Measurements from ENCODE around the gene SLC25A19. TPM values are rescaled to one million over a fixed set of nuclear protein-coding genes. Genes with fewer than 3 reads are reported as not detected.

The SLC25A19 gene
- total and polyA plus RNA-seq, 2 of the 8 experiments (the other 6 are each of a cell fraction or from before 2014, with no cell fraction given) = 28.6 to 32.6 TPM

DNA sequence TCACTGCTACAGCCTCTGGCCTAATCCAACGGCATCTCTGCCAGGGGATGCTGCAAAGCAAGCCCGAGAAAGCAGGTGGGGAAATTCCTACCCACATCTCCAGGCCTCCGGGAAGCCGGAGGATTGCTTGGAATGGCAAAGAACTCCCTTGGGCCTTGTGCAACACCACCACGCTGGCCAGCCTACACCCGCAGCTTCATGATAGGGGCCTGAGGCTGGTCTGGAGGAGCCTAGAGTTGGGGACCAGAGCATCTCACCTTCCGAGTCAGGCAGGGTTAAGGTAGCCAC, 48.1 kb downstream of the SLC25A19 start:
- peaks cover 27 to 72% (median 60%) of the 10 kb centered on the region in 4 experiments for H3K36me3 ChIP-seq (ENCODE audit: control insufficient read depth in 2 of 4, insufficient read depth in 4 of 4, low read length in 3 of 4)
- H4K20me1 ChIP-seq (replicated peaks in 1 of 2; ENCODE audit: control insufficient read depth in 1 of 2, insufficient read depth in 2 of 2, low read length in 2 of 2) = peaks cover 14 to 29% of the 10 kb centered on the region in 2 experiments
- H2BK20ac ChIP-seq (ENCODE audit: low read length) = no peak overlapping the region
- no peak overlapping the region for H3K4me3 ChIP-seq (ENCODE audit: extremely low read depth in 1 of 4, insufficient read depth in 2 of 4, low read depth in 3 of 4, low read length in 4 of 4)
- no peaks in the 10 kb centered on the region for H3K79me2 ChIP-seq (ENCODE audit: control insufficient read depth in 1 of 2, insufficient read depth in 2 of 2, low read length in 2 of 2)
- H2BK5ac ChIP-seq (ENCODE audit: low read depth, low read length) = no peak overlapping the region
- no peak overlapping the region for H2BK12ac ChIP-seq (ENCODE audit: low read depth, low read length)
- H3K23me2 ChIP-seq (ENCODE audit: low read depth, low read length) = no peaks in the 10 kb centered on the region
- CTCF ChIA-PET (ENCODE audit: partially characterized antibody) = interaction anchor here (0.6 to 16.5 kb wide), 45 partner anchors 8 to 391 kb away, joined by 3 to 369 read pairs (median 5); partner anchors contain the start of genes GGA3, GRB2, MIF4GD and MRPS7
- DNase-seq (ENCODE audit: low read depth in 1 of 2, low spot score in 2 of 2) (no peak), FAIRE-seq (no peak)
- H3K27me3 ChIP-seq (replicated peaks in 1 of 4; ENCODE audit: control insufficient read depth in 3 of 4, extremely low read depth in 1 of 4, insufficient read depth in 3 of 4, low read length in 3 of 4) = no peaks in the 10 kb centered on the region
- H4K8ac ChIP-seq (ENCODE audit: extremely low read depth, insufficient read depth, low read length) = peak overlapping the region; percentile 45; the same call in 1 of the 2 replicates
- no peak overlapping the region for H3K9ac ChIP-seq (replicated peaks in 1 of 4; ENCODE audit: extremely low read depth in 1 of 4, low read depth in 3 of 4, low read length in 3 of 4)
- no peak for TF ChIP-seq NANOG (IDR thresholded peaks at IDR 0.05; ENCODE audit: insufficient read depth, low read depth, low read length, poor library complexity, severe bottlenecking)
- no peak for TF ChIP-seq SP2 (IDR thresholded peaks at IDR 0.05; ENCODE audit: low read length)
- H2AFZ ChIP-seq (ENCODE audit: low read length) = no peak overlapping the region
- no peak overlapping the region for H3K56ac ChIP-seq (replicated peaks; ENCODE audit: insufficient read length, low read depth, low read length)
- no peak overlapping the region for H3K4me2 ChIP-seq (ENCODE audit: insufficient read depth in 1 of 2, low read depth in 2 of 2, low read length in 2 of 2)
- no peaks in the 10 kb centered on the region for H3K79me1 ChIP-seq (ENCODE audit: low read depth, low read length)
- no peak overlapping the region for H2AK5ac ChIP-seq (ENCODE audit: low read depth, low read length)
- no peaks in the 10 kb centered on the region for H3K9me3 ChIP-seq (ENCODE audit: insufficient read depth in 2 of 2, low read depth in 1 of 2, low read length in 1 of 2)
- no peak overlapping the region for H3K18ac ChIP-seq (ENCODE audit: extremely low read depth, low read length)
- no peak overlapping the region for H2BK120ac ChIP-seq (replicated peaks; ENCODE audit: low read depth, low read length)
- H3K4me1 ChIP-seq (replicated peaks in 1 of 4; ENCODE audit: control insufficient read depth in 3 of 4, insufficient read depth in 4 of 4, low read length in 3 of 4) = peaks cover 0 to 4% (median 0%) of the 10 kb centered on the region in 4 experiments; a peak in 3 of 7 replicates
- WGBS, 2 experiments (ENCODE audit: extremely low coverage in 1 of 2, insufficient coverage in 1 of 2, insufficient read length in 1 of 2, insufficient replicate concordance in 2 of 2, low coverage in 1 of 2, low lambda C conversion rate in 2 of 2, missing lambda C conversion rate in 1 of 2) = 96% methylated on average over 7 of the region's 7 CpGs; no CpG with 5 or more reads in 1 of the 2 experiments
- POLR2A ChIA-PET (ENCODE audit: partially characterized antibody) = interaction anchor here (0.9 to 6.3 kb wide), 15 partner anchors 9 to 156 kb away, joined by 3 to 53 read pairs (median 4); partner anchors contain the start of genes ARMC7, GGA3, MIF4GD and MRPS7
- no peak overlapping the region for H3K14ac ChIP-seq (ENCODE audit: insufficient read length)
- H3K27ac ChIP-seq (ENCODE audit: low read depth, low read length) = no peak overlapping the region; the same call in 1 of the 2 replicates
- H4K5ac ChIP-seq (ENCODE audit: insufficient read length, low read depth, low read length) = no peak overlapping the region
- H2BK15ac ChIP-seq (ENCODE audit: low read length) = no peak overlapping the region
- no peak overlapping the region for H3K23ac ChIP-seq (ENCODE audit: insufficient read length)
- no peak overlapping the region for H3K4ac ChIP-seq (replicated peaks; ENCODE audit: insufficient read length, low read depth, low read length)
- no peak overlapping the region for H4K91ac ChIP-seq (replicated peaks; ENCODE audit: insufficient read length, low read length)
